Breast epithelium (tissue), 4 donors: Measurements from ENCODE around the gene ZBTB5. TPM values are rescaled to one million over a fixed set of nuclear protein-coding genes. Genes with fewer than 3 reads are reported as not detected.
"Not testable (repeated sequence)": the region's sequence is repeated elsewhere in the genome, so short reads cannot be mapped to it uniquely, and the experiment has no call there.

ENCODE experiments used
- DNase-seq, 2 donors: peaks; one replicate each; pipeline ENCODE4 v3.0.0-alpha.2; 2019; ENCODE audit warnings: low spot score in 2 of 2
- H3K27ac ChIP-seq, 2 donors: fragments of 200-600 bp; sonication (generic) in 1 of 2; one replicate each; pipeline ENCODE4 v1.5.1; 2016 to 2019; ENCODE audit warnings: mild to moderate bottlenecking in 1 of 2
- H3K27me3 ChIP-seq, 2 donors: fragments of 200-600 bp; sonication (generic) in 1 of 2; one replicate each; pipeline versions ENCODE4 v1.5.1 to v1.6.0; 2017 to 2019; ENCODE audit warnings: control low read depth in 1 of 2, mild to moderate bottlenecking in 1 of 2
- H3K36me3 ChIP-seq: fragments of 200-600 bp; one replicate; pipeline ENCODE4 v1.5.1; 2019
- H3K4me1 ChIP-seq, 2 donors: fragments of 200-600 bp; sonication (generic); one replicate each; pipeline ENCODE4 v1.5.1; 2016 to 2019; ENCODE audit warnings: control low read depth in 1 of 2
- H3K4me3 ChIP-seq, 3 donors: fragments of 200-600 bp; sonication (generic); 1 replicate in 2 of 3; 2 replicates in 1 of 3; pipeline ENCODE4 v1.5.1; 2016 to 2019; ENCODE audit warnings: mild to moderate bottlenecking in 3 of 3, moderate library complexity in 2 of 3
- H3K9me3 ChIP-seq, 2 donors: fragments of 200-600 bp; sonication (generic) in 1 of 2; one replicate each; pipeline ENCODE4 v1.5.1; 2016 to 2019; ENCODE audit warnings: control low read depth in 1 of 2
- CTCF ChIP-seq, 3 donors: fragments of 450-650 bp; IDR thresholded peaks; one replicate each; pipeline ENCODE4 v1.5.1; 2016 to 2017; ENCODE audit warnings: antibody characterized with exemption in 3 of 3, mild to moderate bottlenecking in 3 of 3, moderate library complexity in 3 of 3
- POLR2A ChIP-seq: fragments of 450-650 bp; IDR thresholded peaks from one replicate; pipeline ENCODE4 v1.6.1; 2016; ENCODE audit warnings: antibody characterized with exemption, mild to moderate bottlenecking, moderate library complexity
- POLR2AphosphoS5 ChIP-seq, 3 donors: sonication (generic); formaldehyde crosslinking; IDR thresholded peaks; one replicate each; pipeline ENCODE4 v1.6.1; 2017; ENCODE audit warnings: antibody characterized with exemption in 3 of 3
- intact Hi-C: fragments of 100-400 bp; cut with DNase I; formaldehyde crosslinking; loops from one replicate; pipeline ENCODE4 v1.15.1; 2023; ENCODE audit warnings: low total_unique reads
- total RNA-seq, 3 donors: library from RNA; depleted of rRNA; stranded (reverse); fragments of >200 nt; gene quantifications; one replicate each; pipeline ENCODE4 v1.1.0, GENCODE V29; 2016

Gene ZBTB5
- total RNA-seq = 10 to 100 TPM; 10.6 to 21.5 (median 14.7) TPM

- Histone ChIP-seq H3K9me3 (no peaks in the 10 kb centered on the region), H3K27me3 (no peaks in the 10 kb centered on the region), H3K27ac (peak within 1 kb of the TSS; percentile 98 to 100), H3K4me1 (no peaks in the 10 kb centered on the region), H3K4me3 (peak within 1 kb of the TSS; percentile 67 to 93 (median 88)), H3K36me3 (no peaks in the 10 kb centered on the region)
- intact Hi-C loops = no loop called here
- DNase-seq = peak; percentile 99
- TF ChIP-seq POLR2AphosphoS5 (IDR thresholded peaks at IDR 0.05) (peak; percentile 54 to 84 (median 58)), POLR2A (peak; percentile 40), CTCF (IDR thresholded peaks at IDR 0.05) (no peak)
Measured at GRCh38 chr9:37465249-37466036, at the start of gene ZBTB5. Gene ZBTB5, minus strand, starts transcription at chr9:37465450. Its CDS starts 22,899 bp downstream, at chr9:37442551.

DNA sequence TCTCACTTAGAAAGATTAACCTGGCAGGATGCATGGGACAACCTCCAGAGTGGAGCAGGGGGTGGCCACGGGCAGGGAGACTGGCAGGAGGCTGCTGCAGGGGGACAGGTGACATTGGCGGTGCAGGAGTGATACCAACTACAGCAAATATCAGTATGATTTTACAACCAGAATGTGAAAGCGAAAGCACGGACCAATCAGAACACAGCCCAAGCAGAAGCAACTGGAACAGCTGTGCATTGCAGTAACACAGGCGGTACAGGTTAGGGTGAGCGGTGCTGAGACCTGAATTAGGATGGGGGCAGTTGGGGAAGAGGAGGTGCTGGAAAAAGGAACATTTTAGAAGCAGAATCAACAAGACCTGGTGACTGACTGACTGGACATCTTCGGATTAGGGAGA, 49.7 kb upstream of the ZBTB5 start:
- intact Hi-C loops = loop anchor here (5.0 kb wide), 1 partner anchor 877 kb away; the partner anchor contains the start of gene ALDH1B1
- no peaks in the 10 kb centered on the region for H3K27me3 ChIP-seq
- no peaks in the 10 kb centered on the region for H3K36me3 ChIP-seq
- H3K4me1 ChIP-seq = no peaks in the 10 kb centered on the region
- DNase-seq = no peak
- no peaks in the 10 kb centered on the region for H3K9me3 ChIP-seq
- TF ChIP-seq POLR2AphosphoS5 (IDR thresholded peaks at IDR 0.05) = no peak
- TF ChIP-seq POLR2A = no peak
- TF ChIP-seq CTCF (IDR thresholded peaks at IDR 0.05) = no peak
- no peak overlapping the region for H3K4me3 ChIP-seq
- H3K27ac ChIP-seq = no peak overlapping the region

DNA sequence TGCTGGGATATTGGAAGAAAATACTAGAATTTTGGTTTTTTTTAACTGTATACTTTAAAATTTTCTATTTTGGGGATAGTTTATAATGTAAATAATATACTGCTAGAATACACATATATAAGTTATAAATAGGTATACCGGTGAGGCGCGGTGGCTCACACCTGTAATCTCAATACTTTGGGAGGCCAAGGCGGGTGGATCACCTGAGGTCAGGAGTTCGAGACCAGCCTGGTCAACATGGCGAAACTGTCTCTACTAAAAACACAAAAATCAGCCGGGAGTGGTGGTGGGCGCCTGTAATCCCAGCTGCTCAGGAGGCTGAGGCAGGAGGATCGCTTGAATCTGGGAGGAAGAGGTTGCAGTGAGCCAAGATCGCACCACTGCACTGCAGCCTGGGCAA, 49.2 kb upstream of the ZBTB5 start:
- not testable (repeated sequence) for DNase-seq, H3K27me3 ChIP-seq, H3K4me1 ChIP-seq, H3K27ac ChIP-seq, H3K36me3 ChIP-seq, H3K4me3 ChIP-seq, H3K9me3 ChIP-seq
- intact Hi-C loops = loop anchor here (5.0 kb wide), 1 partner anchor 878 kb away; the partner anchor contains the start of gene ALDH1B1

- H3K36me3 ChIP-seq = no peaks in the 10 kb centered on the region
- no peaks in the 10 kb centered on the region for H3K9me3 ChIP-seq
- intact Hi-C loops = loop anchor here (5.0 kb wide), 1 partner anchor 880 kb away; the partner anchor contains the start of gene ALDH1B1
- DNase-seq = no peak
- H3K4me1 ChIP-seq = no peaks in the 10 kb centered on the region
- no peak overlapping the region for H3K27ac ChIP-seq
- TF ChIP-seq POLR2AphosphoS5 (IDR thresholded peaks at IDR 0.05) (no peak), POLR2A (no peak), CTCF (IDR thresholded peaks at IDR 0.05) (no peak)
- H3K27me3 ChIP-seq = no peaks in the 10 kb centered on the region
- no peak overlapping the region for H3K4me3 ChIP-seq
Measured at GRCh38 chr9:37512437-37512836, 47.2 kb upstream of the ZBTB5 start.

DNA sequence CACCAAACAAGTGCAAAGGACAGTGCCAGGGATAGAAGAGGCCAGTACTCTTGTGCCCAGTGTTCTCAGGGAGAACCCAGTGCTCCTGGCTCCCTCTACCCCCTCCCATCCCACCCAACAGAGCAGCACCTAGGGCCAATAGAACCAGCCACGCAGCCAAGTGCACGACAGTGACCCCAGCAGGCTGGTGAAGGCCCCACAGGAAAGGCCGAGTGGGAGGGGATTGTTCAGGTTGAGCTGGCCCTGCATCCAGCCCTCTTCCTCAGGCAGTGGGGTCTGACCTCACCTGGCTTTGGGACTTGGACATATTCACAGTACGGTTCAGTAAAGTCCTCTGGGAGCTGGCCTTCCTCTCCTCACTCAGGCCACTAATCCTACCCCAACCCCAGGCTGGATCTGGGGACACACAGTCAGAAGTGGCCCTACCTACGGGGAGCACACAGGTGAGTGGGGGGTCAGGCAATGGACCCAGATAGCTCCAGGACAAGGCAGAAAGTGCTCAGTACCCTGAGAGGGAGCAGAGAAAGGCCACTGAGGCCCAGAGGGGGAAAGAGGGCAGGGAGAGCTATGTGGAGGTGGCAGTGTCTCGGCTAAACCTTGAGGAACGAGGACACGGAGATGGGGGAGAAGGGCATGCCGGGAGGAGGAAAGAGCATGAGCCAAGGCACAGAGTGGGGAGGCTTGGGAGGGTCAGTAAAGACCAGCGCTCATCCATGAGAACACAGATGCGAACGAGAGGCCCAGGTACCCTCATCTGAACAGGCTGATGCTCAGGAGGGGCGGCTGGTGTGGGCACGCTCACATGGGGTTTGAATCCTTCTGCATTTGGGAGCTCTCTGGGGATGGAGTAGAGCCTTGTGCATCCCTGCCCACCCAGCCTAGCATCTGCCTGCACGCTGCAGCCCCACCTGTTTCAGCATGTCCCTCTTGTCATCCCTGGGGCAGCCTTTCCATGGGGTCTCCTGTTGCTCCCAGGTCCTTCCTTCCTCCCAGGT, 46.1 kb upstream of the ZBTB5 start:
- Histone ChIP-seq H3K36me3 (no peaks in the 10 kb centered on the region), H3K4me1 (no peaks in the 10 kb centered on the region), H3K4me3 (no peak overlapping the region), H3K27me3 (no peaks in the 10 kb centered on the region), H3K9me3 (no peaks in the 10 kb centered on the region), H3K27ac (no peak overlapping the region)
- intact Hi-C loops = loop anchor here (5.0 kb wide), 1 partner anchor 881 kb away; the partner anchor contains the start of gene ALDH1B1
- no peak for DNase-seq
- no peak for TF ChIP-seq CTCF (IDR thresholded peaks at IDR 0.05)
- no peak for TF ChIP-seq POLR2AphosphoS5 (IDR thresholded peaks at IDR 0.05)
- no peak for TF ChIP-seq POLR2A

DNA sequence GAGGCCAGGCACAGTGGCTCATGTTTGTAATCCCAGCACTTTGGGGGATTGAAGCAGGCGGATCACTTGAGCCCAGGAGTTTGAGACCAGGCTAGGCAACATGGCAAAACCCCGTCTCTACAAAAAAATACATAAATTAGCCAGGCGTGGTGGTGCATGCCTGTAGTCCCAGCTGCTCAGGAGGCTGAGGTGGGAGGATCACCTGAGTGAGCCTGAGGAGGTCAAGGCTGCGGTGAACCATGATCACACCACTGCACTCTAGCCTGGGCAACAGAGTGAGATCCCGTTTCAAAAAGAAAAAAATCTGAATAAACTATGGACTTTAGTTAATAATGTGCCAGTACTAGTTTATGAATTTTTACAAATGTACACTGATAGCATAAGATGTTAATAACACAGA, 44.8 kb upstream of the ZBTB5 start:
- not testable (repeated sequence) for H3K4me1 ChIP-seq, H3K4me3 ChIP-seq, DNase-seq, H3K27ac ChIP-seq, H3K27me3 ChIP-seq, H3K9me3 ChIP-seq, H3K36me3 ChIP-seq
- intact Hi-C loops = loop anchor here (5.0 kb wide), 1 partner anchor 882 kb away; the partner anchor contains the start of gene ALDH1B1
